HG02973 (cell line): ENCODE data around the gene DLEC1.
"Not testable (repeated sequence)": the region's sequence is repeated elsewhere in the genome, so short reads cannot be mapped to it uniquely, and the experiment has no call there.

ENCODE experiments used
- ATAC-seq: cut with Tn5 transposase; IDR thresholded peaks from one replicate; pipeline ENCODE4 v1.9.1; 2021; ENCODE audit warnings: moderate library complexity; ENCODE audit not compliant: unreplicated experiment

Gene DLEC1

GRCh38 chr3:38034335-38034734 is 4.7 kb upstream of the DLEC1 start:
- ATAC-seq: not testable (repeated sequence)

GRCh38 chr3:38036286-38036685 is 2.7 kb upstream of the DLEC1 start:
- no peak for ATAC-seq

- no peak for ATAC-seq
Observed at GRCh38 chr3:38036906-38037305, 2.1 kb upstream of the DLEC1 start.

- no peak for ATAC-seq
Observed at GRCh38 chr3:38038447-38038911, 529 bp upstream of the DLEC1 start.

GRCh38 chr3:38039899-38040261 is 872 bp downstream of the DLEC1 start:
- peak; percentile 41 for ATAC-seq

GRCh38 chr3:38040401-38040800 is 1.4 kb downstream of the DLEC1 start:
- ATAC-seq: no peak

- no peak for ATAC-seq
Observed at GRCh38 chr3:38043486-38043885, 4.5 kb downstream of the DLEC1 start.

- no peak for ATAC-seq
Observed at GRCh38 chr3:38046027-38046426, 7.0 kb downstream of the DLEC1 start.

- ATAC-seq: no peak
Observed at GRCh38 chr3:38046821-38047220, 7.8 kb downstream of the DLEC1 start.

- no peak for ATAC-seq
Observed at GRCh38 chr3:38047896-38048295, 8.9 kb downstream of the DLEC1 start.

- ATAC-seq: no peak
Observed at GRCh38 chr3:38049358-38050126, 10.5 kb downstream of the DLEC1 start.

GRCh38 chr3:38051131-38051530 is 12.1 kb downstream of the DLEC1 start:
- no peak for ATAC-seq

- ATAC-seq: not testable (repeated sequence)
Observed at GRCh38 chr3:38053286-38053685, 14.3 kb downstream of the DLEC1 start.

- ATAC-seq: not testable (repeated sequence)
Observed at GRCh38 chr3:38053813-38054498, 14.9 kb downstream of the DLEC1 start.

GRCh38 chr3:38054499-38055001 is 15.5 kb downstream of the DLEC1 start:
- no peak for ATAC-seq

- no peak for ATAC-seq
Observed at GRCh38 chr3:38059148-38059547, 20.1 kb downstream of the DLEC1 start.

- no peak for ATAC-seq
Observed at GRCh38 chr3:38059591-38059990, 20.6 kb downstream of the DLEC1 start.

- no peak for ATAC-seq
Observed at GRCh38 chr3:38062809-38063208, 23.8 kb downstream of the DLEC1 start.

GRCh38 chr3:38064453-38064852 is 25.4 kb downstream of the DLEC1 start:
- not testable (repeated sequence) for ATAC-seq

GRCh38 chr3:38067508-38068233 is 28.7 kb downstream of the DLEC1 start:
- ATAC-seq: no peak

GRCh38 chr3:38070013-38070412 is 31.0 kb downstream of the DLEC1 start:
- no peak for ATAC-seq
